ENCODE results near the gene CDC42BPA. TPM values are rescaled to one million over a fixed set of nuclear protein-coding genes. Genes with fewer than 3 reads are reported as not detected.

CDC42BPA gene
- total RNA-seq, 1 donor from 2014 or later = 202 TPM

DNA sequence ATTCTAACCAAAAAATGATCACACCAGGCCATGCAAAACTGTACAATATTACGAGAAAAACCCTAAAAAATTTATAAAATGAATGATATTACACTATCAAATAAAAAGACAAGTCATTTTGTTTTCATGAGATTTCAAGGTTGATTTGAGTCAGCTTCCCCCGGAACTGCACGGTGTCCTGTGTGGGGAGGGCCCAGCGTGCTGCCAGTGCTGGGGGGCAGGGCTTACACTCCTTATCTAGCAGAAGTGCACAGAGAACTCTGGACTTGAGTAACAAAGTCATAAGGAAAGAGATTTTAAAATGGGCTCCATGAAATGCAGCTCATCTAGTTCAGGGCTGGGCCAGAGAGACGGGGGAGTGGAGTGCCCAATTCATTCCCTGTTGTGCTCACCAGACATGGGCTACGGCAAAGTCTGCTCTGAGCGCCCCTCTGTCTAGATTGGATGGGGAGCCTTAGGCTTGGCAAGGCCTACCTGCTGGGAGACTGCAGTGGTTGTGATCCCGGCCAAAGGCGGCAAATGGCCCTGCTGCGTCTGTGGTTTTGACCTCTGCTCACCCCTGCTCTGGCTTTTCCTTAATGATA, 328.1 kb downstream of the CDC42BPA start:
- DNase-seq = no peak

DNA sequence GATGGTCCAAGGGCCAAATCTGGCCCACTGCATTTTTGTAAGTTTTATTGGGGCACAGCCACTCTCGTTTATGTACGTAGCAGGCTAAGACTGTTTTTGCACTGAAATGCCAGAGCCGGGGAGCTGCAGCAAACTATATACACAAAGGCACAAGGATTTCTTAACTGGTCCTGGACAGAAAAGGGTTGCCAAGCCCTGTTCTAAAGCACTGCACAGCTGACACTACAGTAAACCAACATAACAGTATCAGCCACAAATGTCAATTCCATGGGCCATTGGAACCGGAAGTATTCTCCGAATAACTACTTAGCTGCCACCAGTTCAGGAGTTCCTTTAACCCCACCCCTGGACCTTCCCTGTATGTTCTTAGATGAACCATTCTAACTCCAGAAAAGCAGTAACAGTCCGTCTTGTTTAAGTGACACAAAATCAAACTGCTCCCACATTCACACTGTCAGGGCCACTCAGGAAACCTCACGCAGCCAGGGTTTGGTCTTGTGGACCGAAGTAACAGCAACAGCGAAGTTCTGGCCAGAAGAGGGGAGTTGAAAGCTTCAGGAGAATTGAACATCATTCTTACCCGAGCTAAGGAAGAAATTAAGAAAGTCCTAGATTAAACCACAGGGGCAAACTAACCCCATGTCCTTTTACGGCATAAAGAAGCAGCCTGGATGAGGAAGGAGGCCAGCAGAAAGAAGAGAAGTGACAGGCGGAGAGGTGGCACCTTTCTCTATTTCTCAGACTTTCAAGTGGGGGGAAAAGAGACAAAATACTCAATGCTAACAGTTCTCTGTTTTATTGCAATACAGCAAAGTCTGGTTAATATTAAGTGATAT, 329.0 kb downstream of the CDC42BPA start:
- DNase-seq = no peak

DNA sequence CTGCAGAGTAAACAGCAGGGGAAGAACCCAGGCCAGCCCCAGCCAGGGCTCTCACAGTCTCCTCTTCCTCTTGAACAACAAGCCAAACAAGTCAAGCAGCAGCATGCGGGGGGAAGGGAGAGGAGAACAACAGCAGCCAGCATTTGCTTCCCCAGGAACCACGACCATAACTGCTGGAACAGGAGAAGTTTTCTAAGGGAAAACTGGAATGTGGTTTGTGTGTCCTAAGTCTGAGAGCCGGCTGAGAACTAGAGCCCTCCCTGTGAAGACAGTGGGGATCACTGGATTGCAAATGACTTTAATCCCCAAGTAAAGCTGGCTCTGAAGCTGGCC, 330.0 kb downstream of the CDC42BPA start:
- no peak for DNase-seq

DNA sequence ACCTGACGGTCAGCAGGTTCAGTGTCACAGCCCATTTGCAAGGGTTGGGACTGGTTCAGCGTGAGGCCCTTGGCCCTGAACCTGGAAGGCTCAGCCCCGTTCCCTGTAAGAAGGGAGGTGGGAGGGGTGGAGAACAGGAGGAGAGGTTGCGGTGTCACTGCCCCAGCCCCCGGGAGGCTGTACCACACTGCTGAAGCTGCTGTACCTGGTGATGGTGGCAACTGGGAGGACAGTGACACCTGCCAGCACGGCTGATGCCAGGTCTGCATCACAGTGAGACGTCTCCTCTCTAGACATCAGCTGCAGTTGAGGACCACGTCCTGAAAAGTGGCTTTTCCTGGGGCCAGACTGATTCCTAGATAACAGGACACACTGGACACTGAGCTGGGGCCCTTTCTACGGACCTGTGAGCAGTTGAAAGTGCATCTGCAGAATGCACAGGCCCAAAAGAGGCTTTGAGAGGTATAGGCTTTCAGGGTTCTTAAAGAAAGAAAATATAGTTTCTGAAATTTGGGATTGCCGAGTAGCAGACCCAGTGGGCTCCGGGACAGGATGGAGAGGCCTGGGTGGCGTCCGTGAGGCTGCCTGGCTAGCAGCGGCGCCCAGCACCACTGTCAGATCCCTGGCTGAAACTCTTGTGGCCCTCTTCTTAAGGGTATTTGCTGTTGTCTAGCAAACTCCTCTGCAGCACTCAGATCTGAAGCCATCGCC, 330.5 kb downstream of the CDC42BPA start:
- no peak for DNase-seq

DNA sequence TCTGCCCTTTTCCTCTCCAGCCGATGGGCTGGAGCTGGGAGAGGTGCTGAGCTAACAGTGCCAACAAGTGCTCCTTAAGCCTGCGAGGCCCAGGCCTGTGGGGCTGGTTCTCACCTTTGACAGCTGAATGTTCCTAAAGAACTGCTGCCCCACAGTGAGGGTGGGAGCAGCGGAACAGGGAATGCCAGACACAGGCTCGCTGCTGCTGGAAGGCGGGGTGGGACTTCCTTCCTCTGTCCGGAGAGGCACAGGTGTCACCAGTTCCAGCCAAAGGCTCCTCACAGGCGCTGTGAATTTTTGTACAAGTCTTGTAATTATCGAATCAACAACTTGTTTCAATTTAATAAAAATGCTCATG, 331.1 kb downstream of the CDC42BPA start:
- no peak for DNase-seq

DNA sequence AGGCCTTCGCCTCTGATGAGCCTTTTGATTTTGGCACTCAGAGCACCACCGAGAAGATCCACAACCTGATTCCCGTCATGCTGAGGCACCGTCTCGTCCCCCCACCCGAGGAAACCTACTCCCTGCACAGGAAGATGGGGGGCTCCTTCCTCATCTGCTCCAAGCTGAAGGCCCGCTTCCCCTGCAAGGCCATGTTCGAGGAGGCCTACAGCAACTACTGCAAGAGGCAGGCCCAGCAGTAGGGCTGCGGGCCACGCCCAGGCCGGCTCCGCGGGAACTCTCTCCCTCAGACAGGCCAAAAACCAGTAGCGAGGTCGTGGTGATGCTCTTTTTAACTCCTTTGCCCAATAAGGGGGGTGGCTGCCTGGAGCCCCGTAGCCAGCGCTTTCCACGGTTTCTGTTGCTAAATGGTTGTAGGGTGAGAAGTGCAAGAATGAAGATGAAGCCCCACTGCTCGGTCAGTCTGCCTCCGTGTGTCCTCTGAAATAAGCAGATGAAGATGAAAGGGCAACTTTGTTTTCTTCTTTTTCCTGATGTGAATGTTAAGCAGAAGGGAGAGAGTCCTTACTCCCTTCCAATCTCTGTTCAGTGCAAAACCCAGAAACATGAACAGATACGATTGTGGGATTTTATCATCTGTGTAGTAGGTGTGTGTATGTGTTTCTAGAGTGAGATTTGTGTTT, 331.7 kb downstream of the CDC42BPA start:
- DNase-seq = no peak

DNA sequence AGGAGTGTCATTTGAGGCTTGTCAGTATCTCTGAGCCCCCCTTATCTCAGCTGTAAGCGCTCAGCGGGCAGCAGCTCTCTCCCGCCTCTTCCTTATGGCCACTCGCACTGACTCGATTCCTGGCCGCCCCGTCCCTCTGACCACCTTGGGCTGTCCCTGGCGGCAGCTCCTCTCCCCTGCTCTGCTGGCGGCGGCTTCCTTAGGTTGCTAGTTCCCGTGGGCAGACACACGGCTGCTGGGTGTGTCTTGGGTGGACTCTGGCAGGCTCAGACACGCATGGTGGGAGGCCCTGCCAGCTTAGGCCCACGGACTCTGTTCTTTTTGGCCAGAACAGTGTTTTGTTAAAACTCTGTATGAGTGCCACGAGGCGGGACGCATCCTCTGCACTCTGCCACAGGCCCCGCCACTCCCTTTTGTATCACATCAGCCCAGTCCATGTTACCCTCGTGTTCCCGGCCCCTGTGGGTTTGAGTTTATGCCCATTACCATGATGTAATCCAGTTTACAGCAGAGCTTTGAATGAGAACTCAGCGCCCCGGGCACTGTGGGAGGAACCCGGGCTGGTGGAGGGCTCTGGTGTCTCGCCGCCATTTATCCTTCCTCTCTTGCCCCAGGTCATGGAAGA, 332.3 kb downstream of the CDC42BPA start:
- no peak for DNase-seq

DNA sequence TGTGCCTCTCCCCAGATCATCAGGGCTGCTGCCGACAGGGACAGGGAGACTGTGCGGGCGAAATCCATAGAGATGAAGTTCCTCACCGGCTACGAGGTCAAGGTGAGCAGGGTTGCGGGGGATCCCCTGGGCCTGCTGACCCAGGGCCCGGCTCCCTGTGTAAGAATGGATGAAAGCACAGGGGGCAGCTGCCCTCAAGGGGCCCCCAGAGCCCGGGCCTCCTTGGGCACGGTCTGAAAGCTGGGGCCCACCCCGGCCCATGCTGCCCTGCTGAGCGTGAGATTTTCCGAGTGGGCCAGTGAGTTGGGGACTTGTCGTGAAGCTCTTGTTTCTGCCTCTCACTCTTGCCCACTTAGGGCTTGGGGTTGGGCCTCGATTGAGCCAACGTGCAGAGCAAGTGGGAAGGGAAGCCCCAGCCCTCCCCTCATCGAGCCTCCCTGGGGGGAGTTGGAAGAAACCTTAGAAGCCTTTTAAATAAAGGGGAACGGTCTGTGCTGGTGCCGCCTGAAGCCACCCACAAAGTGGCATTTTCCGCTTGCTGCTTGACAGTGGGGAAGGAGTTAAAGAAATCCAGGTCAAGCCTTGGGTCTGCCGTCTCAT, 333.0 kb downstream of the CDC42BPA start:
- no peak for DNase-seq

DNA sequence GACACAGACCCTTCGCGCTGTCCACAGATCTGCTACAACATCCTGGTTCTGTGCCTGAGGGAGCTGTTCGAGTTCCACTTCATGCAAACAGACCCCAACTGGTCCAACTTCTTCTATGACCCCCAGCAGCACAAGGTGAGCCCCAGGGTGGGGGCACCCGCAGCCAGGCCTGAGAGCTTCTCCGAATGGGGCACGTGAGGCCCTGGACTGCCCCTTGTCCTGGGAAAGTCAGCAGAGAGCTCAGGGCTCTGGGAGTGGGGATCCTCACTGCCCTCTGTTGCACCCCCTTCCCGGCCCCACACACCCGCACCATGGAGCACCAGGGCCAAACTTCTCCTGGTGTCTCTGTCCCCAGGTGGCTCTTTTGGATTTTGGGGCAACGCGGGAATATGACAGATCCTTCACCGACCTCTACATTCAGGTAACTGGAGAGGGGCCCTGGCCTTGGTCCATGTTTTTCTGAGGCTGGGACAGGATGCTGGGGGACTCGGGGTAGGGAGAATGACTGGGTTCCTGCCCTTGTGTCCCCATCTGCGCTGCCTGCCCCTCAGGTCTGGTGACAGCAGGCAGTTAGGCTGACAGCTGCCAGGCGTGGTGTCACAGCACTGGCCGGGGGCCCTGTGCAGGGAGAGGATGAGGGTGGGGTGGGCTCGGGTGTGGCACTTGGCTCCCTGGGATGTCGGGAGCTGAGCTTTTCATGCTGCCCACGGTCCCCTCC, 333.6 kb downstream of the CDC42BPA start:
- DNase-seq = no peak

DNA sequence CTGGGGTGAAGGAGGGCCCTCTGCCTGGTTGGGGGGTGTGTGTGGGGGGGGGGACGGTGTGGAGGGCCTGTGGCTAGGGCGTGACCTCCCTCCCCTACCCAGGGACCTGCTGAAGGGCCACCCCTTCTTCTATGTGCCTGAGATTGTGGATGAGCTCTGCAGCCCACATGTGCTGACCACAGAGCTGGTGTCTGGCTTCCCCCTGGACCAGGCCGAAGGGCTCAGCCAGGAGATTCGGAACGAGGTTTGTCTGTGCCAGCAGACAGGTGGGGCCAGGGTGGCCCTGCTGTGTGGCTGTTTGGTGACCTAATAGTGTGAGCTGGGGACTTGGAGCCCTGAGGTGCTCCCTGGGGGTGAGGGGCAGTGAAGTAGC, 334.3 kb downstream of the CDC42BPA start:
- no peak for DNase-seq

DNA sequence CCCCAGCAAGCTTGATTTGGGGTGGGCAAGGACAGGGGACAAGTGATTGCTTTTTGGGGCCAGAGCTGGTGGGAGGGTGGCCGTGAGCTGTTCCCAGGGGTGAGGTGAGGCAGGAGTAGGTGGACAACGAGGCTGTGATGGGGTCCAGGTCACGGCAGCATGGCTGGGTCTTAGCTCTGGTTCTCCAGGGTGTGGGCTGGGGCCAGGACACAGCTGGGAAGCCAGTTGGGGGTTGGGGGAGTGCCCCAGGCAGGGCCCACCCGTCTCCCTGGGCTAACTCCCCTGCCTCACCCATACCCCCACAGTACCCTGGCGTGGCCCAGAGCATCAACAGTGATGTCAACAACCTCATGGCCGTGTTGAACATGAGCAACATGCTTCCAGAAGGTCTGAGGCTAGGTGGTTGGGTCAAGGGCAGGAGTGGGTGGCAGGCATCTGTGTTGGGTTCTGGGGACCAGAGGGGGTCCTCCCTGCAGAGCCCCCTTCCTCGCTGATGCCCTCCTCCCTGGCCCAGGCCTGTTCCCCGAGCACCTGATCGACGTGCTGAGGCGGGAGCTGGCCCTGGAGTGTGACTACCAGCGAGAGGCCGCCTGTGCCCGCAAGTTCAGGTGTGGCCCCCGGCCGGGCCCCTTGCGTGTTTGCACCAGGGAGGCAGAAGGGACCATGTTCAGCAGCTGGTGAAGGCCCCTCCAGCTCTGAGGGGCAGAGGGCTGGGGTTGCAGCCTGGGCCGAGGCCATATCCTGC, 334.9 kb downstream of the CDC42BPA start:
- DNase-seq = no peak

DNA sequence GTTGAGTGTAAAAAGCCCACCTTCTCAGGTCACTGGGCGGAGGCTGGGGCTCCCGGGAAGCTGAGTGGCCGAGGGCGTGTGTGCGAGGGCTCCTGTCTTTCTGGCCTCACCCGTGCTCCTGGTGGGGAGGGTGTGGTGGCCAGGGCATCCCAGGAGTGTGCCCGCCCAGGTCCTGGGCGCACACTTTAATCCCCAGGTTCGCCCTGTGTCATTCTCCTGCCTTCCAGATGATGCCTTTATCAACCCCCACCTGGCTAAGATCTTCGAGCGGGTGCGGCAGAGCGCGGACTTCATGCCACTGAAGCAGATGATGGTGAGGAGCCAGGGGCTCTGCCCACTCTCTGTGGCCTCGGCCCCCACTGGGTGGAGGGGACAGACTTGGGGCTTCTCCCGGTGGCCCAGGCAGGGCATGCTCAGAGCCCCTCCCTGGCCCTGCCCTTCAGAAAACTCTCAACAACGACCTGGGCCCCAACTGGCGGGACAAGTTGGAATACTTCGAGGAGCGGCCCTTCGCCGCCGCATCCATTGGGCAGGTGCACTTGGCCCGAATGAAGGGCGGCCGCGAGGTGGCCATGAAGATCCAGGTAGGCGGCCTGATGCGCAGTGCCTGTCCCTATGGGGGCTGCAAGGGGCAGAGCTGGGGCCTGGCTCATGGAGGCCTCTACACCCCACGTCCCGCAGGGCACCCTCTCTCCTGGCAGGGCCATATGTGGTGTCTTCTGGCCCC, 335.7 kb downstream of the CDC42BPA start:
- DNase-seq = no peak

DNA sequence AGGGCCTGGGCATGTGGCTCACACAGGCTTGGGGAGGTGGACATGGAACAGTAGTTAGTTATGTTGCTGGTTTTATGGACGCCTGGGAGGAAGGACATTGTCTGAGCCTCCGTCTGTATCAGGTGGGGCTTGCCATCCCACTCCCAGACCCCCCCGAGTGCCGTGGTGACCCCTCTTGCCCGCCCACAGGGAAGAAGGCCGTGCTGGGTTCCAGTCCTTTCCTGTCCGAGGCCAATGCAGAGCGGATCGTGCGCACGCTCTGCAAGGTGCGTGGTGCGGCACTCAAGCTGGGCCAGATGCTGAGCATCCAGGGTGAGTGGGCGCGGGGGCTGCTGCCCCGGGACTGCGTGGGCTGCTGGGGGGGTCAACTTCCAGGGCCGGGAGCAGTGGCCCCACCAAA, 336.5 kb downstream of the CDC42BPA start:
- no peak for DNase-seq

DNA sequence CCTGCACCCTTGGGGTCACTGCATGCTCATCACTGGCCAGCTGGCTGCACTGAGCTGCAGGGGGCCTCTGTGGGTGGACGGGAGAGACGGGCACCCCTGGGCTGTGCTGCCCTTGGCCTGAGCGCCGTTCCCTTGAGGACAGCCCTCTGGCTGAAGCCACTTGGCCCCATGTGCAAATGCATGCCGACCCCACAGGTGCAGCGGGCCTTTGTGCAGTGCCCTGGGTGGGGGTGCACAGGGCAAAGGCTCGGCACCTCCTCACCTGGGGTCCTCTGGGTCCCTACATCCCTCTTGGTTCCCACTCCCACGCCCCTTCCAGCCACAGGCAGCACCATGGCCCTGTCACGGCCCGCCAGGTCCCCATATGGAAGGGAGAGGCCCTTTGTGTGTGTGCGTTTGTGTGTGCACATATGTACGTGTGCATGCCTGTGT, 336.9 kb downstream of the CDC42BPA start:
- DNase-seq = no peak

DNA sequence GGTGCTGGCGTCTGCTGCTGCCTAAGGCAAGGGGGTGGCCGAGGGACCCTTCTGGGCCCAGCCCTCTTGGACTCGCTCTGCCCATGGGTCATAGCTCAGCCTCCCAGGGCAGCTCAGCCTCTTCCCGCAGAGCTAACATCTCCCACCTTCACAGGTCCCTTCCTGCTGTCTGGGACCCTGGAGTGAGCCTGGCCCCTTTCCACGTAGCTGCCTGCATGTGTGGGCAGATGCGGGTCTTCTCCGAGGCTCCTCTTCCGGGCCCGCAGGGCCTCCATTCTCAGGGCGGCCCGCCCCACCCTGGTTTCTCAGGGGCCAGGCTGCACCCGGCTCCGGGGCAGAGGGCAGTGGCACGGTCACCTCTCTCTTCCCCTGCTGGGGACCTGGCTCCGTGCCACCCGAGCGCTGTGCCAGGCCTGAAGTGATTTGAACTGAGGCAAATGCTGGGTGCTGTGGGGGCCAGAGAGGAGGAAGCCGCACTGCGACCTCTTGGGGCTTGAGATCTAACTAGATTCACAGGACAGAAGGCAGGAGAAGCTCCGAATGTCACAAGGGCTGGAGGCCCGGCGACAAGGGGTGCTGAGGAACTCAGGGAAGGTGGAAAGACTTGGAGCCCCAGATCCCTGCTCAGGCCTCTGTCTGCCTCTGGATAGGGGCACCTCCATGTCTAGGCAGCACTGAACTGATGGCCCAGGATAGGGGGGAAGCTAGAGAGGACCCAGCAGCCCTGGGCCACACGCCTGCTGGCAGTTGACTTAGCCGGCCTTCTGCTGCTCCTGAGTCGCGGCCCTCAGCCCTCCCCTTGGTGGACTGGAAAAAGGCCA, 337.5 kb downstream of the CDC42BPA start:
- DNase-seq = no peak

DNA sequence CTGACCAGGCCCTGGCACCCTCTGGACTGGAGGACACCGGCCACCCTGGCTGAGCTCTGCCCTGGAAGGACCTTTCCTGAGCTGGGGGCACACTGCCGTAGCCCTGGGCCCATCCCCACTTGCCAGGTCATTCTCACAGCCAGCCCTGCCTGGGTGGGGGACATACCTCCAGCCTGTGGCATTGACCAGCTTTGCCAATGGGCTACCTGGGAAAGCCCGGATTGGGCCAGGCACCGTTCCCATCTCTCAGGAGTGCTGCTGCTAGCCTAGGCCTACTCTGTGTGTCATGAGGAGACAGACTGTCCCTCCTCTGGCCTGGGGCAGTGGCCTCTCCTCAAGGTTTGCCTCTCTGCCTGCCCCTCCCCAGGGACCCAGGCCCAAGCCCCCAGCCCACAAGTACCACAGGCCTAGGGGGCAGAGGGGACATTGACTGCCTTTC, 338.2 kb downstream of the CDC42BPA start:
- no peak for DNase-seq

DNA sequence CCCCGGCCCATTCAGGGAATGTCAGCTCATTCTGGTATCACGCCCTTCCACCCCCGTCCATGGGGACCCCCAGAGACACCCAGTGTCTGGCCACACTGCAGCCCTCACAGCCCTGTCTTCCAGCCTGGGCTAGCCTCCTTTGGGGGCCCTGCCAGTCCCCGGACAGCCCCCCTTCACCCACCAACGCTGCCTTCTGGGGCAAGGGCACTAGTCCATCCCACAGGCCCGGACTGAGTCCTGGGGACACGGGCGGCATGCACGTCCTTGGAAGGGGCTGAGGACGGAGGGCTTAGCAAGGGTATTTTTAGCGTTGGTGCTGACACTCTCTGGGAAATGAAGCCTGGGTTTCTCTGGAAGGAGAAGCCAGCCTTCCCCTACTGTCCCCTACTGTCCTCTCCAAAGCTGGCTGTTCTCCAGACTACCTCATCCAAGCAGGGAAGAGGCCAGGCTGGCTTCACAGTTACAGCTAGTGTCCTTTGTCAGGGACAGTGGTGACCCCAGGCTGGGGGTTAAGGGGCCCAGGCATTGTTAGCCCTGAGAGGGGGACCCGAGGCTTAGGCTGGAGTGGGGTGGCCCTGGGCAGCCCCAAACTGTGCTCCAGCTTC, 338.7 kb downstream of the CDC42BPA start:
- DNase-seq = no peak

DNA sequence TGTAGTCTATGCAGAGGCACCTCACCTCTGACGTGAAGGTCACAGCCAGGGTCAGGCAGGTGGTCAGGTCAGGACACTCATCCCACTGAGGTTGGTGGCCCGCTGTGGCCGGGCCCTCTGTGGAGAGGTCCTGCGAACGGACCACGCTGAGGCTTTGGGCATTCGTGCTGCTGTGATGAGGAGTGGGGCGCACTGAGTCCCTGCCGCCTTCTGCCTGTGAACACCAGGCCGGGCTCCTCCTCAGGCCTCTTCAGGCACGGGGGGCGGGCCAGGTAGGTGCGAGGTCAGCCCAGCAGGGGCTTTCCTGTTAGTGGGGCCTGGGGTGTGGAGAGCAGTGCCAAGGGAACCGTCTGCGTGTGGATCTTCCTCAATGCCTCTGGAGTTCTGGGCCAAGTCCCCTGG, 339.2 kb downstream of the CDC42BPA start:
- DNase-seq = no peak

Data from occipital lobe (tissue), 2 donors.